GM21717 (cell line): ENCODE data around the gene HPCAL1.

Source experiments
- ATAC-seq: cut with Tn5 transposase; IDR thresholded peaks from one replicate; pipeline ENCODE4 v1.9.1; 2021; ENCODE audit warnings: mild to moderate bottlenecking, moderate library complexity; ENCODE audit not compliant: unreplicated experiment

The HPCAL1 gene

DNA sequence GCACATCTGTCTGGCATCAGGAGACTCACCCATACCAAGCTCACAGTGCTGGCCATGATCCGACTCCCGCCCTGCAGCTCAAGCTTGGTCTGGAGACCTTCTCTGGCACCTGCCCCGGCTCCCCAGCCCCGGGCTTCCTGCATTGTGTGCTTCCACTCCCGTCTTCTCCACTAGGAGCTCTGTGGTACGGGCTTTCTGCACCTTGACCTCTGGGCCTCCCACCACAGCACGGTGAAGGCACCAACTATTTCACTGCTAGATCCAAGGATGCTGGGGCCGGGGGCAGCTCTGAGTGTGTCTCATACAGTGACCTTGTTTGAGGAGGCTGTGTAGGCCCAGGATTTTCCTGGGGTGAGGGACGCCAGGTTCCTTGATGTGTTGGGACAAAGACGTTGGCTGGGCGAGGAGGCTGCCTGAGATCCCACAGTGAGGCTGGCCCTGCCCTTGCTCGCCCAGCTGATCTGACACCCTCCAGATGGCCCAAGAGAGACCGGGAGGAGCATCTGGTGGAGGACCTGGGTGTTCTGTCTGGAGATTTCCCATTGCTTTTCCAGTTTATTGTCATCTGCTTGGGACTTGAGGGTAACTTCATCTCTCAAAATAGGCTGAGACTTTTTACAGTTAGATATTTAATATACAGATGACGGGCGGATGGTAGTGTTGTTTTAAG is 64.0 kb downstream of the HPCAL1 start:
- ATAC-seq = no peak

DNA sequence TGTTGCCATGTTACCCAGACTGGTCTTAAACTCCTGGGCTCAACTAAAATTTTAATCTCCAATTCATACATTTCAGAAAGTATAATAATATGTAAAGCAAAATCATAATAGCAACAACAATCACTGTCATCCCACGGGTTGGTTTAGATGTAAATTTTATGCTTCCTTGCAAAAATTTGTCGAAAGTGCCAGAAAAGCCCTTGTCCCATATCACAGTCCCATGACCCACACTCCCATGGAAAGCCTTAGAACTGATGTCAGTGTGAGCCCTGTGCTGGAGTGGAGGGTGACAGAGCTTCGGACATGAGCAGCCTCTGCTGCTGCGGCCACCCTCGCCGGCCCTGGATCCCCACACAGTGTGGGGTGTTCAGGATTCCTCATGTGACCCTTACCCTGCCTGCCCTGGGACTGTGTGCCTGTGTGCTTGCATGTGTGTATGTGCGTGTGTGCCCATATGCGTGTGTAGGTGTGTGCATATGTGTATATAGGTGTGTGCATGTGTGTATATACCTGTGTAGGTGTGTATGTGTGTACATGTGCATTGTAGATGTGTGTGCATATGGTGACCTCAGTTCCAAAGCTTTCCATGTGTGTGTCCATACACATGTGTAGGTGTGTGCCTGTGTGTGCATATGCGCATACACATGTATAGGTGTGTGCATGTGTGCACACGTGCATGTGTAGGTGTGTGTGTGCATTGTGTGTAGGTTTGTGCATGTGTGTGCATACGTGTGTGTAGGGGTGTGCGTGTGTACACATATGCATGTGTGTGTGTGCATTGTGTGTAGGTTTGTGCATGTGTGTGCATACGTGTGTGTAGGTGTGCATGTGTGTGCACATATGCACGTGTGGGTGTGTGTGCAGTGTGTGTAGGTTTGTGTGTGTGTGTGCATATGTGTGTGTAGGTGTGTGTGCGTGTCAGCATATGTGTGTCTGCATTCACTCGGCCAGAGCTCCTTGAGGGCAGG is 65.1 kb downstream of the HPCAL1 start:
- no peak for ATAC-seq

DNA sequence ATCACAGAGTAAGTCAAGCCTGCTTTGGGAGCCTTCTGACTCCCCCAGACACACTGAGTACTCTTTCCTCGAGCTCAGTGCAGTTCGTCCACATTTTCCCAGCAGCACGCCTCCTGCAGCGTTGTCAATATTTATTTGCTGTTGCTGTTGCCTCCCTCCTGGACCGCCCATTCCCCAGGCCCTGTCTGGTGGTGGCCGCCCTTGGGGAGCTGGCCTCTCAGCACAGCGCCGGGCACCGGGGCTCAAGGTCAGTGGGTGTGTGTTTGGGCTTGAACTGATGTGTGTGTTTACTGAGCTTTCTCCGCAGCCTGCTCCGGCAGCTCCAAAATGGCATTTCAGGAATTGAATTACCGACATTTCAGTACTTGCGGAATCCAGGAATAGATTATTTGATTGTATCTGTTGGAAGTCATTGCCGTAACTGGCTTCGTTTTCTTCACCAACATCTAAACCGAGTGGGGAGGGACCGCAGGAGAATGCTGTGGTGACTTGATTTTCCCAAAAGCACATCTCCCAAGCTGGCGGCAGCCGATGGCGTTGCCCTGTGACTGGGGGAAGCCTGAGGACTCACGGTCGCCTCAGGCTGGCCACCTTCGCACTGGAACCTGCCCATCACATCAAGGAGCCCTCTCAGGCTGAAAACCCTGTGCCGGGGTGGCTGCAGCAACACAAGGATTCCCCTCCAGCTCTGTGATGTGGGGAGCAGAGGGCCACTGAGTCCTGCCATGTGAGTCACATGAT is 66.0 kb downstream of the HPCAL1 start:
- no peak for ATAC-seq

DNA sequence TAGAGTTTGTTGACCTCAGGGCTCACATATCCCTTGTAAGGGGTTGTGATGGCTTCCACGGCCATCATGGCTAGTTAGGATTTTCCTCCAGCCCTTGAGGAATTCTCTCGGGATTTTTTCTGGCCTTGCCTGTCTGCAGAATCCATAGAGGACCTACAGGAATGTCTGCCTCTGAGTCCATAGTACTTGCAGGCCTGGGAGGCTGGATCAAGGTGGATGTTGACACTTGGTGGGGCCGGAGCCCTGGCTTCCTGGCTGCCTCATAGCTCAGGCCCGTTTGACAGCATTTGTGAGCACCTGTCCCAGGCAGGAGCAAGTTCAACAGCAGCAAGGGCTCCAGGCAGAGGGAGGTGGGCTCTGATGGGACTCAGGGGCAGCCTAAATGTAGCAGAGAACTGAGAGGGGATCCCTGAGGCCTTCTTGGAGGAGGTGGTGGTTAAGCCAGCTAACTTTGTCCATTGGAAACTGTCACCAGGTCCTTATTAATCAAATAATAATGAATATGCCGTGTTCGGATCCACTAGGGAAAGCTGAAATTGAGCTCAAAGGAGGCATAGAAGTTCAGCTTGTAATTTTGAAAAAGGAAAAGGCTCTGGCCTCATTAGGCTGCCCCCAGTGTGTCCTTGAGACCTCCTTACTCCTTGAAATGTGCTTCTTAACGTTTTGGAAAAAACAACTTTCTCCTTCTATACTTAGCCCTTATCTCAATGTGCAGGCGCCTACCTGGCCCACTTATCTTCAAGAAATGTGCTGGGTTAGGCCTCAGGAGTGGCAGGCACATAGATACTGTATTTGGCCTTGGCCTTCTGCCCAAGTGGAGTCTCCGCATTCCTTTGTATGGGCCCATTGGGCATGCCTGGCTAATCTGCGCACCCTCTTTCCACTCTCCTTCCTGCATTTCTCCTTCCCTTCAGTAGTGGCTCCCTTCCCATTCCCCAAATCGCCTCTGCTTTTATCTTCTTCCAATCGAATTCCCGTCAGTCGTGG is 66.9 kb downstream of the HPCAL1 start:
- ATAC-seq = no peak

DNA sequence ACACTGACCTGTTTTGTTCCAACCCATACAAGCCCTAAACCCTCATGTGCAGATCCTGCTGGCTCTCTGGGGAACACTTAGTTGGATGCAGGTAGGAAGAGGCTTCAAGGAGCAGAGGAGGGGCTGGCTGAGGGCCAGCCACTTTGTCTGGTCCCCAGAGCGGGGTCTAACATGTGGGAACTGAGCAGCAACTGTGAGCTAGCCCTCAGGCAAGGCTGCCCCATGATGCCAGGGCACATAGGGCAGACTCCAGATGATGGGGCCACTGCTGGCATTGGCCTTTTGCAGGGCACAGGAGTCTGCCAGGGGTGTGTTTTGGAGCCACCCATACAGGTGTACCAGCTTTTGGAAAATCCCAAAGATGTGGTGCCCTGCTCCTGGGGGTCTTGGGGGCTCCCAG is 67.7 kb downstream of the HPCAL1 start:
- ATAC-seq = no peak

DNA sequence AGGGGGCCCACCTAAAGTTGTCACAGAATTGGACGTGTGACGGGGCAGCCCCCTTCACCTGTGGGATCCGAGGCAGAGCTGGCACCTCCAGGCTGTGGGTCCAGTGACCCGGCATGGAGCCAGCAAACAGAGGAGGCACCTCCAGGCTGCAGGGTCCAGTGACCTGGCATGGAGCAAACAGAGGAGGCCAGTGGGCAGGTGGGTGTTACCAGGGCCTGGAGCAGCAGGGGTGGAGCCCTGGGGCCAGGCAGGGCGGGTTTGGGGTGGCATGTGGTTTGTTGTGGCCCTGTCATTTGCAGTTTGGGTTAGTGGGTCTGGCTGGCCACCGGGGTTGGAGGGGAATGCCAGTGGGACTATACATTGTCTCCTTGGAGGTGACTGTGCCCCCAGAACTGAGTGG is 68.2 kb downstream of the HPCAL1 start:
- no peak for ATAC-seq

DNA sequence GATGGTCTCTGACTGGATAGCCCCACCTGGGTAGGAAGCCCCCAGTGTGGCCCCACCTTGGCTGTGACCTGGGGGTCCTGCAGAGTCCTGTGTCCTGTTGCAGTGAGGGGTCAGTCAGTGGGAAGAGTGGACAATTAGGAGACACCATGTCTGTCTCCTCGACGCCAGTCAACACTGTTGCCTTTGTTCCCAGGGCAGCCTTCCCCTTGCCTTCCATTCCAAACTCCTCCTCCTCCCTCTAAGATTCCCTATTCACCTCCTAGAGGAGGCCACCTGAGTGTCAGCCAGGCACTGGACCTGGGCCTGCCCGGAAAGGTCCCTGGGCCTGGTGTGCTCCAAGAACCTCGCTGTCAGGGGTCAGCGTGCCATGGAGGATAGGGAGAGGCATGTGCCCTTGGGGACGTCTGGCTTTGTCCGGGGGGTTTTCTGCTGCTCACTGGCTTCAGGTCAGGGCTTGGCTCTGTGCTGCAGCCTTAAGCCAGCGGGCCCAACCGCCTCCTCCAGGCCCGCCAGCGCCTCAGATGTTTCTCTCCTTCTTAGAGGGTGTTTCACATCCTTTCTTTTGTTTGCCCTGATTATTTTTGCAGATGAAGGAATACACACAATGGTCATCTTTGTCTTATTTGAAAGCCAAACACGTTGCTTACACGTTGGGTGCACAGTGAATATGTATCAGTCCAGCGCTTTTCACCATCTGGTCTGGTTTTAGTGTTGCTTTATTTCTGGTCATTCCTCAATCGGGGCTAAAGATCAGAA is 68.9 kb downstream of the HPCAL1 start:
- ATAC-seq = no peak

DNA sequence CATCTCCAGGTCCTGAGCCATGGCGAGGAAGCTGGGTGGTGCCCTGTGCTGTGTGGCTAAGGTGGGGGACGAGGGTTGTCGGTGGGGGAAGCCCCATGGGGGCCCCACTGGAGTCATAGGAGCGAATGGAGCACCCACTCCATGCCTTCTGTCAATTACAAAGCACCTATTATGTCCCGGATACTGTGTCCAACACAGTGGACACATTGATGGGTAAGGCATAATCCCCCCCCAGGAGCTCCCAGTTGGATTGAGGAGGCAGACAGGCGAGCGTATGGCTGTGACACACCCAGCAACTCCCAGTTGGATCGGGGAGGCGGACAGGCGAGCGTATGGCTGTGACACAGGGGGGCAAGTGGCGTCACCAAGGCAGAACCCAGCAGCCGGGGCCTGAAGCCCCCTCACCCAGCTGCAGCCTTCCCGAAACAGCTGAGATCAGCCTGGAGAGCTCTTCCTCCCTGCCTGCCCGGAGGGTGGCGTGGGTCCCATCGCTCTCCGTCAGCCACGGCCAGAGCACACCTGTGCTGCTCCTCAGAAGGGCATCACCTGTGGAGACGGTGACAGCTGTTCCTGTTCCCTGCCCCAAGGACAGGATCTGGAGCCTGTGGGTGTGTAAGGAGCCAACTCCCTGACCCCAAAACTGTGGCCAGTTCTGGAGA is 69.6 kb downstream of the HPCAL1 start:
- ATAC-seq = no peak

DNA sequence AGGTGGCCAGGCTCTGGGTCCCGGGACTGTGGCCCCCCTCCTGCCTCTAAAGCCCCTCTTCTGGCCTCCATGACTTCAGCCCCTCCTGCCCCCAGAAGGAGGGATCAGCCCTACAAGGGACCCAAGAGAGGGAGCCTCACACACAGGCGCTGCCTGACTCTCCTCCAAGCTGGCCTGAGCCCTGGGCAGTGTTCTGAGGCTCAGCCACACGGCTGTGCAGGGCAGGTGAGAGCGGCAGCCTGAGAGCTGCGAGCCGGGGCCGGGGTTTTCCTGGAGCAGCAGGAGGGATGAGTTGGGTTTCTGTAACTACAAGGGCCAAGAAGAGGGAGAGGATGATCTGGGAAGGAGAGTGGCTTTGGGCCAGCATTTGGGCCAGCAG is 70.1 kb downstream of the HPCAL1 start:
- no peak for ATAC-seq

DNA sequence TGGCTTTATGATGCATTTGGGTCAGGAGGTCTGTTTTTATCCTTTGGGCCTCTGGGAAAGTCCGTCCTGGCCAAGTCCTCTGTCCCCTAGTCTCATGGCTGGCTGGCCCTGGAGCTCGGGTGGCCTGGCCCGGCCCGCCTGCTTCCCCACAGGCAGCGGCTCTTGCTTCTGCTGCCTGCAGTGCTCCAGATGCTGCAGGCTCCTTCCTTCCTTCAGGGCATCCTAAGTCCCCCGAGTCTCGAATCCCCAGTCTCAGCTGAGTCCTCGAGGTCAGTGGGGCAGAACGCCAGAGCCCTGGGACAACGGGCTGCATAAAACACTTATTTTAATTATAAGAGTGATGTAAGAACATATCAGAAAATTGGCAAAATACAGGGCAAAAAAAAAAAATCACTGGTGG is 71.2 kb downstream of the HPCAL1 start:
- no peak for ATAC-seq

DNA sequence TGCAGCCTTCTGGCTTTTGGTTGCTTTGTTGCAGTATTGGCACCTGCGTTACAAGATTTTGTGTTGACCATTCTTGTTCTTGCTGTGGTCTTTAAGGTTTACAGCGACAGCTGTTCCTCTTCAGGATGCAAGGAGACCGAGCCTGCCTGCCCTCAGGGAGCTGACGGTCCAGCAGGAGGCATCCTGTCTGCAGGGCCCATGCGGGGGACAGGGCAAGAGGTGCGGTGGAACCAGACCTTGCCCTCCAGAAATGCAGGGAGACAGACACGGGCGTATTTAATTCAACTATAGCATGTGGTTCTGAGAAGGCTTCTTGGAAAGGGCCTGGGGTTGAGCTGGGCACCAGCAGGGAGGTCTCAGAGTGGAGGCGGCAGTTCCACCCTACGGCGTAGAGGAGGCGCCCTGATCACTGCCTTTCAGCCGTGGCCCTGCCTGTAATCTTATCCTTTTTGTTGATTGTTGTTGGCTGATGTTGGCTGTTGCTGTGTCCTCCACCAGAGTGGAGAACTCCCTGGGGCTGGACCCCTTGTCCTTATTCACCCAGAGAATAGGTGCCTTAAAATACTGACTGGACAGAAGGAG is 71.7 kb downstream of the HPCAL1 start:
- ATAC-seq = no peak

DNA sequence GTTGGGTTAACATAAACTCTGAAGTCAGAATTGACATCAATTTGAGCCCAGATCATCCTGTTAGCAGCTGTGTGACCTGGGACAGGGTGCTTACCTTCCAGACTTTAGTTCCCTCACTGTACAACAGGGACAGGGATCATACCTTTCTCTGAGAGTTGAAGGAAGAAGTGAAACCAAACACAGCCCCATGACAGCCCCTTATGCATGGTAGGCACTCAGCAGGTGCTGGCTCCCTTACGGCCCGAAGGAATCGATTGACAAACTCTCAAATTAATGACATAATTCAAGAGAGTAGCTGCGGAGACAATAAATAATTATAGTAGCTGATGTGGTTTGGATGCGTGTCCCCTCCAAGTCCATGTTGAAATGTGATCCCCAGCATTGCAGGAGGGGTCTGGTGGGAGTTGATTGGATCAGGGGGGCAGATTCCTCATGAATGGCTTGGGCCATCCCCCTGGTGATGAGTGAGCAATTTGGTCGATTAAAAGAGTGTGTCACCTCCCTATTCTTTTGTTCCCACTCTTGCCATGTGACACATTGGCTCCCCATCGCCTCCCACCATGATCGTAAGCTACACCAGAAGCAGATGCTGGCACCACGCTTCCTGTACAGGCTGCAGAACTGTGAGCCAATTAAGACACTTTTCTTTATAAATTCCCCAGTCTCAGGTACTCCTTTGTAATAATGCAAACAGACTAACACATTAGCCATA is 73.0 kb downstream of the HPCAL1 start:
- ATAC-seq = no peak

DNA sequence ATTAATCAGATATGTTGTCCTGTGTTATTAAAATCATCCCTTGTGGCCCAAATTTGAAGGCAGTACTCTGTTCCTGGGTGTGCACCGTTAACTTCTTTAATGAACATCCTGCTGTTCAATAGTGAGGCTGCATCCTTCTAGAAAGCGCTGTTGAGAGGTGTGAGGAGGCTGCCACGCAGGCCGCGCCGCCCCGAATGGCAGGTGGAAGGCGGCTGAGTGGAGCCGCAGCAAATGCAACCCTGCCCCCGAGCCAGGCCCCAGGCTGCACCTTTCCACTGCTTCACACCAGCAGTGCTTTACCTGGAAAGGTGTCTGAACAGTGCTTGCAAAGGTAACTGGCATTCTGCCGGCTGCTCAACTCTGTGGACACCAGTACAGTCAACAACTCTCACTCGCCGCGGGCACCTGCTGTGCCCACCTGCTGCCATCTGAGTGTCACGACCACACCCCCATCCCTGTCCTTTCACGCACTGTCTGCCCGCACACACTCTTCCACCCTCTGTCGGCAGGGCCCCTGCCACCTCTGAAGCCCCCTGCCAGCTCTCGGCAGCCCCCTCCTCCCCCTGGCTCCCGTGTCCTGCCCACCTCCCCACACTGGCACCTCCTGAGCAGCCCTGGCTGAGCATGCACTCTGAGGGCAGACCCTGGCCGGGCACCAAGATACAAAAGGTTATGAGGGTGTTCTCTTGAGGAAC is 74.5 kb downstream of the HPCAL1 start:
- ATAC-seq = no peak

DNA sequence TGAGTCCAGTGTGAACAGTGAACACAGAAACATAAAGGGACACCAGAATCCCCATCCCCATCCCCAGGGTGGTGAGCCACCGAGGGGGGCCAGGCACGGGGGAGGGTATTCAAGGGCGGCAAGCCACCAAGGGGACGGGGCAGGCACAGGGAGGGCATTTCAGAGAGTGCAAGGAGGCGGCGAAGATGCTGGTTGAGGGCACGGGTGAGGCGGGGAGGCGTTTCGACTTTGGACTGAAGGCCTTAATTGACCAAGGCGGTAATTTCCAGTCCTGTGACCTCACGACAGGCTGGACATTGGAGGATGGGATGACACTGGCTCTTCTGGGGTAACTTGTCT is 75.0 kb downstream of the HPCAL1 start:
- no peak for ATAC-seq

DNA sequence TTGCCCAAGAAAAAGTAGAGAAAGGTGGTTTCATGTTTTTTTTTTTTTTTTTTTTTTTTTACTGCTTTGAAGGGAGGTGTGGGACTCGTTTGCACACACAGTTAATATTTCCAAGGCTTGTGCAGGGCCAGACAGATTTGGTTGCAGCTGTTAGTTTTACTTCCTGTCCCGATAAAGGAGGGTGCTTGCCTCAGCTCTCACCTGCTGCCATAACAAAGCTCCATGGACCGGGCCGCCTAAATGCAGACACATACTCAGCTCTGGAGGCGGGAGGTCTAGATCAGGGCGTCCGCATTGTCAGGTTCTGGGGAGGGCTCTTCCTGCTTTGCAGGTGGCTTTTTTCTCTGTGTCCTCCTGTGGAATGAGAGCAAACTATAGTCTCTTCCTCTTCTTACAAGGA is 75.5 kb downstream of the HPCAL1 start:
- ATAC-seq = peak; percentile 73

DNA sequence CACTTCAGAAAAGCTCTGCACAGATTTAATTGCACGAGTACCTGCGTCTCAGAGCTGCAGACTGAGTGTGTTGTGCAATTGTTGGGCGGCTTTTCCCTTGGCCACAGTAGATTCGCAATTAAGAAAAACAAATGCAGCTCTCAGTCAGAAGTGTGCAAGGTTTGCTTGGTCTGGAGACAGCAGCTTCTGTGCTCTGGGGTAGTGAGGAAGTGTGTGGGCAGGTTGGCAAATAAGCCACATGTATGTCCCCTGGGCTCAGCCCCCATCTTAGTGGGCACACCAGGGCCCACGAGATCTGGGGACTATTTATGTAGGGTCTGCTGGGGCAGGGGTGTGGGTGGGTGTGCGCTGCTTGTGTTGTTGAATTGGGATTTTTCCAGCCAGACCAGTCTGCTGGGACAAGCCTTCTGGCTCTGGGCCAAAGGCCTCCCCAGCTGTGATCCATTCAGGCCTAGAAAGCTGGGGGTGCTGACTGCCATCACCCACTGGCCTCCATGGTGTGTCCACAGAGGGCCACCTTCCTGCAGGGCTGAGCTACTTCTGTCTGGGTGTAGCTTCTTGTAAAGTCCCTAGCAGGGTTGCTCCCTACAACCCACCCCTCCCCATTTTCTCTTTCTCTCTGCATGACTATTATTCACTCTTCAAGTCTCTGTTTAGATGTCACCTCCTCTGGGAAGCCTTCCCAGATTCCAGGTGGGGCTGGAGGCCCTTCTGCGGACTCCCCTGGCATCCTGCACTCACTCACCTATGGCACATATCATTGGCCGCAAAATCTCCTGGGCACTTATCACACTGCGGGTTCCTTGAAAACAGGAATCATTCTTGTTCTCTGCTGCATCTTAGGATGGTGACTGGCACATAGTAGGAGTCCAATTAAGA is 77.6 kb downstream of the HPCAL1 start:
- no peak for ATAC-seq

DNA sequence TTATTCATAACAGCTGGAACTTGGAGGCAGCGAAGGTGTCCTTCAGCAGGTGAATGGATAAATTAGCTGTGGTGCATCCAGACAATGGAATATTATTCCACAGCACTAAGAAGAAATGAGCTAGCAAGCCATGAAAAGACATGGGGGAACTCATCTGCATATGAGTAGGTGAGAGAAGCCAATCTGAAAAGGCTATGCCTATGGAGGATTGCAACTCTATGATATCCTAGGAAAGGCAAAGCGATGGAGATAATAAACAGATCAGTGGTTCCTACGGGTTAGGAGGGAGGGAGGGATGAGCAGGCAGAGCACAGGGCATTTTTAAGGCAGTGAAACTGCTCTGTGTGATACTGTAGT is 79.3 kb downstream of the HPCAL1 start:
- no peak for ATAC-seq
